Stomach (tissue), 9 donors: ENCODE results near the gene CTRL. TPM values are rescaled to one million over a fixed set of nuclear protein-coding genes. Genes with fewer than 3 reads are reported as not detected.

Experiments
- DNase-seq, 2 donors: peaks; one replicate each; pipeline versions ENCODE4 v3.0.0 to v3.0.0-alpha.2; 2013 to 2019
- H3K27ac ChIP-seq, 5 donors: fragments of 200-600 bp in 4 of 5; sonication (generic) in 4 of 5; one replicate each; pipeline ENCODE4 v1.5.1; 2013 to 2019; ENCODE audit warnings: mild to moderate bottlenecking in 1 of 5, moderate library complexity in 1 of 5
- H3K27me3 ChIP-seq, 3 donors: fragments of 200-600 bp; sonication (generic); one replicate each; pipeline ENCODE4 v1.5.1; 2017 to 2019; ENCODE audit warnings: mixed run types in 1 of 3
- H3K36me3 ChIP-seq, 4 donors: fragments of 200-600 bp; sonication (generic); 1 replicate in 3 of 4; 2 replicates in 1 of 4; pipeline ENCODE4 v1.5.1; 2016 to 2019
- H3K4me1 ChIP-seq, 4 donors: fragments of 200-600 bp; sonication (generic); one replicate each; pipeline ENCODE4 v1.5.1; 2016 to 2019
- H3K4me3 ChIP-seq, 4 donors: fragments of 200-600 bp; sonication (generic) in 3 of 4; one replicate each; pipeline ENCODE4 v1.5.1; 2016 to 2019; ENCODE audit warnings: mild to moderate bottlenecking in 1 of 4
- H3K9me3 ChIP-seq, 4 donors: fragments of 200-600 bp; sonication (generic); one replicate each; pipeline ENCODE4 v1.5.1; 2016 to 2019
- CTCF ChIP-seq, 7 experiments: fragments of 450-650 bp in 4 of 7; fragments of 200-600 bp in 3 of 7; sonication (generic) in 3 of 7; IDR thresholded peaks; one replicate each; pipeline ENCODE4 v1.5.1; 2016 to 2019; ENCODE audit warnings: antibody characterized with exemption in 7 of 7, control low read depth in 2 of 7, mild to moderate bottlenecking in 1 of 7
- EP300 ChIP-seq: sonication (generic); formaldehyde crosslinking; IDR thresholded peaks from one replicate; pipeline ENCODE4 v1.6.1; 2017; ENCODE audit warnings: antibody characterized with exemption
- POLR2A ChIP-seq, 4 donors: fragments of 450-650 bp; IDR thresholded peaks; one replicate each; pipeline ENCODE4 v1.6.1; 2016; ENCODE audit warnings: antibody characterized with exemption in 4 of 4, control low read depth in 2 of 4, mild to moderate bottlenecking in 1 of 4, moderate library complexity in 1 of 4
- POLR2AphosphoS5 ChIP-seq, 3 donors: sonication (generic); formaldehyde crosslinking; IDR thresholded peaks; one replicate each; pipeline ENCODE4 v1.6.1; 2016; ENCODE audit warnings: antibody characterized with exemption in 3 of 3
- WGBS, 5 donors: extraction: QIAGEN DNeasy Blood & Tissue Kit in 3 of 5; methylation state at CpG; one replicate each; pipeline versions ENCODE4 v1.1.5 to v1.1.7; 2013 to 2018; 5-methylcytosine and 5-hydroxymethylcytosine counted together
- intact Hi-C: fragments of 100-400 bp; cut with DNase I; formaldehyde crosslinking; loops from one replicate; pipeline ENCODE4 v1.15.1; 2023; ENCODE audit warnings: low total_unique reads
- polyA plus RNA-seq, 3 donors: library from polyadenylated mRNA; stranded (reverse); fragments of 200-250 nt; gene quantifications; one replicate each; pipeline ENCODE4 v1.2.3, GENCODE V29; 2013
- total RNA-seq, 5 donors: library from RNA; depleted of rRNA; stranded (reverse); fragments of >200 nt; gene quantifications; one replicate each; pipeline versions ENCODE4 v1.1.0 to v1.2.3, GENCODE V29; 2014 to 2016
- donor health status: healthy with polysubstance abuse.
- donor health status: Bipolar disorder and iron deficiency.
- donor health status: healthy.

The CTRL gene
- total and polyA plus RNA-seq, 8 donors: 0.37 to 11.0 (median 2.1) TPM; not detected in 1

GRCh38 chr16:67892899-67893742 lies 38.5 kb downstream of the CTRL start, which contains the start of gene PSKH1:
Gene PSKH1 (plus strand): TSS chr16:67893254. CDS start chr16:67908750, 15,496 bp downstream.
- intact Hi-C loops: no loop called here
- H3K27ac ChIP-seq: peak within 1 kb of the TSS; percentile 94 to 99 (median 95)
- no peaks in the 10 kb centered on the region for H3K27me3 ChIP-seq
- H3K9me3 ChIP-seq: no peaks in the 10 kb centered on the region
- no peak for TF ChIP-seq CTCF (IDR thresholded peaks at IDR 0.05)
- no peak for TF ChIP-seq EP300
- peak in 2 of 3 donors; percentile 67 to 75 for TF ChIP-seq POLR2AphosphoS5 (IDR thresholded peaks at IDR 0.05)
- TF ChIP-seq POLR2A (IDR thresholded peaks at IDR 0.05): no peak
- H3K36me3 ChIP-seq: no peaks in the 10 kb centered on the region
- 0 to 1% (median 1%) methylated on average over 21 to 90 of the region's 90 CpGs for WGBS, 5 donors
- peak within 1 kb of the TSS; percentile 73 to 99 (median 79) for H3K4me3 ChIP-seq
- peaks cover 20 to 55% (median 48%) of the 10 kb centered on the region in 4 donors for H3K4me1 ChIP-seq
- peak; percentile 98 to 99 for DNase-seq

GRCh38 chr16:67892375-67892774 lies 39.3 kb downstream of the CTRL start:
- no peaks in the 10 kb centered on the region for H3K9me3 ChIP-seq
- peak overlapping the region in 4 of 5 donors; percentile 94 to 99 (median 94) for H3K27ac ChIP-seq
- H3K4me3 ChIP-seq: peak overlapping the region; percentile 73 to 99 (median 79)
- H3K36me3 ChIP-seq: no peaks in the 10 kb centered on the region
- TF ChIP-seq POLR2AphosphoS5 (IDR thresholded peaks at IDR 0.05) (no peak), EP300 (no peak), CTCF (IDR thresholded peaks at IDR 0.05) (no peak), POLR2A (IDR thresholded peaks at IDR 0.05) (no peak)
- peaks cover 20 to 48% (median 41%) of the 10 kb centered on the region in 4 donors for H3K4me1 ChIP-seq
- H3K27me3 ChIP-seq: no peaks in the 10 kb centered on the region
- WGBS, 5 donors: 50 to 71% (median 66%) methylated on average over 5 of the region's 5 CpGs
- intact Hi-C loops: no loop called here
- no peak for DNase-seq

GRCh38 chr16:67888331-67888730 lies 43.3 kb downstream of the CTRL start:
- Histone ChIP-seq H3K36me3 (peaks cover 11 to 39% (median 31%) of the 10 kb centered on the region in 4 donors), H3K4me1 (peaks cover 12 to 28% (median 20%) of the 10 kb centered on the region in 4 donors), H3K27ac (no peak overlapping the region), H3K4me3 (no peak overlapping the region), H3K27me3 (no peaks in the 10 kb centered on the region), H3K9me3 (no peaks in the 10 kb centered on the region)
- WGBS, 5 donors: 83 to 91% (median 84%) methylated on average over 3 of the region's 3 CpGs
- intact Hi-C loops: no loop called here
- TF ChIP-seq CTCF (IDR thresholded peaks at IDR 0.05) (no peak), POLR2A (IDR thresholded peaks at IDR 0.05) (no peak), POLR2AphosphoS5 (IDR thresholded peaks at IDR 0.05) (no peak), EP300 (no peak)
- DNase-seq: no peak

GRCh38 chr16:67886387-67886786 lies 45.3 kb downstream of the CTRL start:
- H3K9me3 ChIP-seq: no peaks in the 10 kb centered on the region
- peaks cover 30 to 58% (median 50%) of the 10 kb centered on the region in 4 donors for H3K36me3 ChIP-seq
- no peak overlapping the region for H3K4me3 ChIP-seq
- WGBS, 5 donors: 83 to 98% (median 95%) methylated on average over 5 of the region's 5 CpGs
- DNase-seq: no peak
- no peak overlapping the region for H3K27ac ChIP-seq
- intact Hi-C loops: no loop called here
- H3K27me3 ChIP-seq: no peaks in the 10 kb centered on the region
- peaks cover 12 to 27% (median 15%) of the 10 kb centered on the region in 4 donors for H3K4me1 ChIP-seq
- TF ChIP-seq EP300 (no peak), POLR2AphosphoS5 (IDR thresholded peaks at IDR 0.05) (no peak), CTCF (IDR thresholded peaks at IDR 0.05) (no peak), POLR2A (IDR thresholded peaks at IDR 0.05) (no peak)
